Liver (tissue), 9 donors: ENCODE results near the gene UBTF. TPM values are rescaled to one million over a fixed set of nuclear protein-coding genes. Genes with fewer than 3 reads are reported as not detected.

Experiments used
- DNase-seq: peaks from one replicate; pipeline ENCODE4 v3.0.0-alpha.2; 2017; ENCODE audit warnings: low spot score
- H3K27ac ChIP-seq, 2 donors: one replicate each; pipeline ENCODE4 v1.7.0; 2013; ENCODE audit warnings: inconsistent platforms in 2 of 2, low read length in 2 of 2, control low read depth in 1 of 2, low read depth in 1 of 2, mild to moderate bottlenecking in 1 of 2
- H3K27me3 ChIP-seq, 4 donors: one replicate each; pipeline versions ENCODE4 v1.6.1 to v1.7.0; 2013; ENCODE audit warnings: low read length in 3 of 4, inconsistent platforms in 1 of 4, mild to moderate bottlenecking in 1 of 4, moderate library complexity in 1 of 4; ENCODE audit not compliant: control insufficient read depth in 4 of 4, insufficient read depth in 4 of 4
- H3K36me3 ChIP-seq, 4 donors: one replicate each; pipeline versions ENCODE4 v1.6.1 to v1.7.0; 2013; ENCODE audit warnings: low read length in 3 of 4, mild to moderate bottlenecking in 3 of 4, low read depth in 1 of 4, moderate library complexity in 1 of 4; ENCODE audit not compliant: control insufficient read depth in 4 of 4, insufficient read depth in 3 of 4
- H3K4me1 ChIP-seq, 4 donors: one replicate each; pipeline versions ENCODE4 v1.6.1 to v1.7.0; 2013; ENCODE audit warnings: low read length in 3 of 4, mild to moderate bottlenecking in 3 of 4, moderate library complexity in 1 of 4; ENCODE audit not compliant: control insufficient read depth in 4 of 4, insufficient read depth in 4 of 4
- H3K4me3 ChIP-seq, 3 donors: one replicate each; pipeline versions ENCODE4 v1.6.1 to v1.7.0; 2013; ENCODE audit warnings: low read length in 3 of 3, control low read depth in 1 of 3, low read depth in 1 of 3, mild to moderate bottlenecking in 1 of 3
- H3K9ac ChIP-seq, 2 donors: one replicate each; pipeline ENCODE4 v1.7.0; 2013; ENCODE audit warnings: low read length in 2 of 2, mild to moderate bottlenecking in 2 of 2, moderate library complexity in 2 of 2, control low read depth in 1 of 2, low read depth in 1 of 2
- H3K9me3 ChIP-seq, 4 donors: one replicate each; pipeline versions ENCODE4 v1.6.1 to v1.7.0; 2013; ENCODE audit warnings: low read length in 3 of 4; ENCODE audit not compliant: control insufficient read depth in 4 of 4
- EGR1 ChIP-seq, 2 donors: IDR thresholded peaks; 2 replicates each; pipeline ENCODE4 v1.6.1; 2016 to 2018; ENCODE audit warnings: antibody characterized with exemption in 2 of 2, low read depth in 2 of 2
- FOXA1 ChIP-seq: IDR thresholded peaks from 2 replicates; pipeline ENCODE4 v1.6.1; 2016; ENCODE audit warnings: antibody characterized with exemption
- FOXA2 ChIP-seq: IDR thresholded peaks from 2 replicates; pipeline ENCODE4 v1.6.1; 2016; ENCODE audit warnings: antibody characterized with exemption
- GABPA ChIP-seq, 2 donors: IDR thresholded peaks in 1 of 2; conservative IDR thresholded peaks in 1 of 2; 2 replicates each; pipeline ENCODE4 v1.6.1; 2016; ENCODE audit warnings: antibody characterized with exemption in 2 of 2, mild to moderate bottlenecking in 1 of 2, moderate library complexity in 1 of 2
- HNF4A ChIP-seq, 2 donors: conservative IDR thresholded peaks; 2 replicates each; pipeline ENCODE4 v1.6.1; 2016; ENCODE audit warnings: antibody characterized with exemption in 2 of 2, mild to moderate bottlenecking in 2 of 2
- HNF4G ChIP-seq: IDR thresholded peaks from 2 replicates; pipeline ENCODE4 v1.6.1; 2016; ENCODE audit warnings: antibody characterized with exemption
- RAD21 ChIP-seq, 2 donors: IDR thresholded peaks; 2 replicates each; pipeline ENCODE4 v1.6.1; 2016; ENCODE audit warnings: antibody characterized with exemption in 2 of 2, mild to moderate bottlenecking in 2 of 2
- RXRA ChIP-seq, 2 donors: IDR thresholded peaks; 2 replicates each; pipeline ENCODE4 v1.6.1; 2017 to 2018; ENCODE audit warnings: antibody characterized with exemption in 2 of 2, mild to moderate bottlenecking in 1 of 2
- TAF1 ChIP-seq: conservative IDR thresholded peaks from 2 replicates; pipeline ENCODE4 v1.6.1; 2016; ENCODE audit warnings: antibody characterized with exemption, mild to moderate bottlenecking
- WGBS: extraction: QIAGEN DNeasy Blood & Tissue Kit; methylation state at CpG from one replicate; pipeline ENCODE4 v1.1.7; 2013; 5-methylcytosine and 5-hydroxymethylcytosine counted together
- polyA plus RNA-seq, 2 donors: library from polyadenylated mRNA; stranded (reverse) in 1 of 2; unstranded in 1 of 2; fragments of 200-250 nt in 1 of 2; fragments of >200 nt in 1 of 2; fragmentation: Nextera tagmentation in 1 of 2; extraction: Ambion mirVana in 1 of 2; gene quantifications; one replicate each; pipeline versions ENCODE4 v1.2.1 to v1.2.3, GENCODE V29; 2013 to 2015
- total RNA-seq, 2 donors: library from RNA; depleted of rRNA; stranded (reverse); fragments of >200 nt; gene quantifications; one replicate each; pipeline ENCODE4 v1.2.3, GENCODE V29; 2014
- TF ChIP-seq, protein P1 (sequence below): IDR thresholded peaks from 2 replicates; pipeline ENCODE4 v1.6.1; 2016; ENCODE audit warnings: antibody characterized with exemption, mild to moderate bottlenecking
- TF ChIP-seq, protein P2 (sequence below): IDR thresholded peaks from 2 replicates; pipeline ENCODE4 v1.6.1; 2016; ENCODE audit warnings: antibody characterized with exemption
- TF ChIP-seq, protein P3 (sequence below): IDR thresholded peaks from 2 replicates; pipeline ENCODE4 v1.6.1; 2016; ENCODE audit warnings: antibody characterized with exemption
- TF ChIP-seq, protein P4 (sequence below): IDR thresholded peaks from 2 replicates; pipeline ENCODE4 v1.6.1; 2016; ENCODE audit warnings: antibody characterized with exemption
- donor health status: healthy.
- donor health status: healthy.
- donor health status: healthy.
- donor health status: healthy.
- donor health status: healthy.

The UBTF gene
- total and polyA plus RNA-seq, 4 donors, result 12.5 to 39.6 (median 23.9) TPM

DNA sequence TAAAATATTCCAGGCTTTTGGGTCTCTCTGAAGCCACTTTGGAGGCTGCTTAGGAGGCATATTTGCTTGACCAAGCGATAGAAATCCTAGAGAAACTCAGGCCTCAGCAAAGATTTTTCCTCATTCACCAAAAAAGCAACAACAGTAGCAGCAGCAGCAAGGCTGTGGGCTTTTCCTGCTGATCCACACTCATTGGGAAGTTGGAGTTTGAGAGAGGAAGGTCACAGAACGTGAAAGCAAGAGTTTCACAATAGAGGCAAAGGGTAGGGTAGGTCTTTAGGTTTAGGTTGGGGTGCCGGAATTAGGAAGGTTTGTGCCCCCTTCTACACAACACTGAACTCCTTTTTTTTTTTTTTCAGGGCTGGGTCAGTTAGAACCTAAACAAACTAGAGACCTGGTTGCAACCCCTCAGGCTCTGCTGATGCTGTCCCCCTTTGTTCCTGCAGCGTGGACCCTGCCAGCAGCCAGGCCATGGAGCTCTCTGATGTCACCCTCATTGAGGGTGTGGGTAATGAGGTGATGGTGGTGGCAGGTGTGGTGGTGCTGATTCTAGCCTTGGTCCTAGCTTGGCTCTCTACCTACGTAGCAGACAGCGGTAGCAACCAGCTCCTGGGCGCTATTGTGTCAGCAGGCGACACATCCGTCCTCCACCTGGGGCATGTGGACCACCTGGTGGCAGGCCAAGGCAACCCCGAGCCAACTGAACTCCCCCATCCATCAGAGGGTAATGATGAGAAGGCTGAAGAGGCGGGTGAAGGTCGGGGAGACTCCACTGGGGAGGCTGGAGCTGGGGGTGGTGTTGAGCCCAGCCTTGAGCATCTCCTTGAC lies 30.7 kb downstream of the UBTF start:
- TF ChIP-seq HNF4A (conservative IDR thresholded peaks at IDR 0.05) (no peak), FOXA1 (no peak), TAF1 (no peak), HNF4G (no peak), EGR1 (IDR thresholded peaks at IDR 0.05; ENCODE audit: low read depth in 2 of 2) (no peak), RAD21 (IDR thresholded peaks at IDR 0.05) (no peak), FOXA2 (no peak)
- TF ChIP-seq, protein P1, sequence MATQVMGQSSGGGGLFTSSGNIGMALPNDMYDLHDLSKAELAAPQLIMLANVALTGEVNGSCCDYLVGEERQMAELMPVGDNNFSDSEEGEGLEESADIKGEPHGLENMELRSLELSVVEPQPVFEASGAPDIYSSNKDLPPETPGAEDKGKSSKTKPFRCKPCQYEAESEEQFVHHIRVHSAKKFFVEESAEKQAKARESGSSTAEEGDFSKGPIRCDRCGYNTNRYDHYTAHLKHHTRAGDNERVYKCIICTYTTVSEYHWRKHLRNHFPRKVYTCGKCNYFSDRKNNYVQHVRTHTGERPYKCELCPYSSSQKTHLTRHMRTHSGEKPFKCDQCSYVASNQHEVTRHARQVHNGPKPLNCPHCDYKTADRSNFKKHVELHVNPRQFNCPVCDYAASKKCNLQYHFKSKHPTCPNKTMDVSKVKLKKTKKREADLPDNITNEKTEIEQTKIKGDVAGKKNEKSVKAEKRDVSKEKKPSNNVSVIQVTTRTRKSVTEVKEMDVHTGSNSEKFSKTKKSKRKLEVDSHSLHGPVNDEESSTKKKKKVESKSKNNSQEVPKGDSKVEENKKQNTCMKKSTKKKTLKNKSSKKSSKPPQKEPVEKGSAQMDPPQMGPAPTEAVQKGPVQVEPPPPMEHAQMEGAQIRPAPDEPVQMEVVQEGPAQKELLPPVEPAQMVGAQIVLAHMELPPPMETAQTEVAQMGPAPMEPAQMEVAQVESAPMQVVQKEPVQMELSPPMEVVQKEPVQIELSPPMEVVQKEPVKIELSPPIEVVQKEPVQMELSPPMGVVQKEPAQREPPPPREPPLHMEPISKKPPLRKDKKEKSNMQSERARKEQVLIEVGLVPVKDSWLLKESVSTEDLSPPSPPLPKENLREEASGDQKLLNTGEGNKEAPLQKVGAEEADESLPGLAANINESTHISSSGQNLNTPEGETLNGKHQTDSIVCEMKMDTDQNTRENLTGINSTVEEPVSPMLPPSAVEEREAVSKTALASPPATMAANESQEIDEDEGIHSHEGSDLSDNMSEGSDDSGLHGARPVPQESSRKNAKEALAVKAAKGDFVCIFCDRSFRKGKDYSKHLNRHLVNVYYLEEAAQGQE, result no peak
- TF ChIP-seq, protein P2, sequence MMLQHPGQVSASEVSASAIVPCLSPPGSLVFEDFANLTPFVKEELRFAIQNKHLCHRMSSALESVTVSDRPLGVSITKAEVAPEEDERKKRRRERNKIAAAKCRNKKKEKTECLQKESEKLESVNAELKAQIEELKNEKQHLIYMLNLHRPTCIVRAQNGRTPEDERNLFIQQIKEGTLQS, result no peak
- TF ChIP-seq, protein P3, sequence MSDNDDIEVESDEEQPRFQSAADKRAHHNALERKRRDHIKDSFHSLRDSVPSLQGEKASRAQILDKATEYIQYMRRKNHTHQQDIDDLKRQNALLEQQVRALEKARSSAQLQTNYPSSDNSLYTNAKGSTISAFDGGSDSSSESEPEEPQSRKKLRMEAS, result no peak
- TF ChIP-seq, protein P4, sequence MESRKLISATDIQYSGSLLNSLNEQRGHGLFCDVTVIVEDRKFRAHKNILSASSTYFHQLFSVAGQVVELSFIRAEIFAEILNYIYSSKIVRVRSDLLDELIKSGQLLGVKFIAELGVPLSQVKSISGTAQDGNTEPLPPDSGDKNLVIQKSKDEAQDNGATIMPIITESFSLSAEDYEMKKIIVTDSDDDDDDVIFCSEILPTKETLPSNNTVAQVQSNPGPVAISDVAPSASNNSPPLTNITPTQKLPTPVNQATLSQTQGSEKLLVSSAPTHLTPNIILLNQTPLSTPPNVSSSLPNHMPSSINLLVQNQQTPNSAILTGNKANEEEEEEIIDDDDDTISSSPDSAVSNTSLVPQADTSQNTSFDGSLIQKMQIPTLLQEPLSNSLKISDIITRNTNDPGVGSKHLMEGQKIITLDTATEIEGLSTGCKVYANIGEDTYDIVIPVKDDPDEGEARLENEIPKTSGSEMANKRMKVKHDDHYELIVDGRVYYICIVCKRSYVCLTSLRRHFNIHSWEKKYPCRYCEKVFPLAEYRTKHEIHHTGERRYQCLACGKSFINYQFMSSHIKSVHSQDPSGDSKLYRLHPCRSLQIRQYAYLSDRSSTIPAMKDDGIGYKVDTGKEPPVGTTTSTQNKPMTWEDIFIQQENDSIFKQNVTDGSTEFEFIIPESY, result no peak
- H3K4me3 ChIP-seq, result no peak overlapping the region
- 87% methylated on average over 12 of the region's 12 CpGs for WGBS
- H3K36me3 ChIP-seq, result peaks cover 5 to 25% (median 13%) of the 10 kb centered on the region in 4 donors
- no peaks in the 10 kb centered on the region for H3K27me3 ChIP-seq
- peaks cover 6 to 35% (median 31%) of the 10 kb centered on the region in 4 donors for H3K4me1 ChIP-seq
- DNase-seq, result no peak
- H3K9ac ChIP-seq, result no peak overlapping the region
- H3K9me3 ChIP-seq, result no peaks in the 10 kb centered on the region
- no peak overlapping the region for H3K27ac ChIP-seq

DNA sequence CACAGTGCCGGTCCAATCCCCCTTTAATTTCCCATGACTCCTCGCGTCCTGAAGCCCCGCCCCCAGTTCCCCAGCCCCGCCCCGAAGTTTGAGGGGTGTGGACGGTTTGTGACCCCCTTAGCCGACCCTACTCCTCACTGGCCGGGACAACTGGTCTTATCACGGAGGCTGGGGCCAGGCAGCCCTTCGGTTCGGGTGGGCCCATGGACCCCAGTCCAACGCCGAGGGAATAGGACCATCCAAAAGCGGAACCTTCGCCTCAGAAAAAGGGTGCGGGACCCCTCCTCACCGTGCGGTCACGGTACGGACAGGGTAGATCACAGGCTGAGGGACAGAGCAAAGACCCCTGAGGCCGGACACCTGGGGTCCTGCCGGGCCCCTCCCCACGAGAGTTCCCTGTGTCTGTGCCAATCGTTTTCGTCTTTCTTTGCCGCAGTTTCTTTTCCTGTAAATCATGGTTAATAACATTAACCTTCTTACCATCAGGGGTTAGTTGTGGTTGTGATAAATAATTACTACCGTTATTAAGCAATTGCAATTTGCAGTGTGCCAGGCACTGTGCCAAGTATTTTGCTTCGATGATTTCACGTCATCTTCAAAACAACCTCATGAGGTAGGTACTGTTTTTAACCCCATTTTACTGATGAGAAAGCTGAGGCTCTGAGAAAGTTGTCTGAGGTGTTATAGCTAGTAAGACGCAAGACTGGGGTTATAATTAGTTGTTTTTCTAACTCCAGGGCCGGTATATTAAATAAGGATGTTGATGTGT lies 32.2 kb downstream of the UBTF start:
- peak in 1 of 2 donors; percentile 27 for TF ChIP-seq GABPA (IDR thresholded peaks at IDR 0.05 in 1 of 2, conservative IDR thresholded peaks at IDR 0.05 in 1 of 2)
- TF ChIP-seq, protein P1, result no peak
- no peak for TF ChIP-seq RXRA (IDR thresholded peaks at IDR 0.05)
- 4% methylated on average over 32 of the region's 32 CpGs for WGBS

More for the DNA sequence above, 32.2 kb downstream of the UBTF start:
- Histone ChIP-seq H3K9me3 (no peaks in the 10 kb centered on the region), H3K27ac (peak overlapping the region; percentile 94 to 97), H3K27me3 (no peaks in the 10 kb centered on the region), H3K4me3 (peak overlapping the region; percentile 69 to 99 (median 78)), H3K9ac (peak overlapping the region; percentile 96), H3K4me1 (peaks cover 7 to 35% (median 31%) of the 10 kb centered on the region in 4 donors), H3K36me3 (peaks cover 0 to 17% (median 8%) of the 10 kb centered on the region in 4 donors)
- DNase-seq, result no peak
